MCF 10A (cell line): ENCODE measurements around the gene KRTAP17-1. TPM values are rescaled to one million over a fixed set of nuclear protein-coding genes. Genes with fewer than 3 reads are reported as not detected.

ENCODE experiments used
- BruUV-seq: library from RNA; stranded (reverse); fragments of 400-500 nt; replicated peaks from 2 replicates; lab custom pipeline; 2021; lab: Mats Ljungman, UMichigan
- CTCF ChIA-PET: fragments of 300-600 bp; sonication (Branson Sonifier 250); formaldehyde crosslinking; extraction: SDS; loops from one replicate; lab custom pipeline; 2021; ENCODE audit warnings: antibody characterized with exemption, inconsistent platforms; lab: Yijun Ruan, JAX
- POLR2A ChIA-PET: fragments of 300-600, 350-650 bp; sonication (Branson Sonifier 250); formaldehyde crosslinking; extraction: SDS; loops from one replicate; lab custom pipeline; 2020; ENCODE audit warnings: antibody characterized with exemption, inconsistent platforms; lab: Yijun Ruan, JAX
- DNase-seq: peaks from one replicate; pipeline ENCODE4 v3.0.0-alpha.2; 2018; ENCODE audit not compliant: unreplicated experiment
- H3K27ac Mint-ChIP-seq: one replicate; pipeline ENCODE4 v1.8.0; 2022; ENCODE audit warnings: mild to moderate bottlenecking, low read depth, mixed read lengths; ENCODE audit not compliant: unreplicated experiment
- H3K27me3 Mint-ChIP-seq: one replicate; pipeline ENCODE4 v1.8.0; 2022; ENCODE audit warnings: mixed read lengths; ENCODE audit not compliant: insufficient read depth, unreplicated experiment
- H3K36me3 Mint-ChIP-seq: one replicate; pipeline ENCODE4 v1.8.0; 2022; ENCODE audit warnings: mild to moderate bottlenecking, moderate library complexity, mixed read lengths; ENCODE audit not compliant: insufficient read depth, unreplicated experiment
- H3K4me1 Mint-ChIP-seq: one replicate; pipeline ENCODE4 v1.8.0; 2022; ENCODE audit warnings: mixed read lengths; ENCODE audit not compliant: insufficient read depth, unreplicated experiment
- H3K4me3 Mint-ChIP-seq: one replicate; pipeline ENCODE4 v1.8.0; 2022; ENCODE audit warnings: mild to moderate bottlenecking, moderate library complexity, mixed read lengths; ENCODE audit not compliant: unreplicated experiment
- H3K9me3 Mint-ChIP-seq: one replicate; pipeline ENCODE4 v1.8.0; 2022; ENCODE audit warnings: mixed read lengths; ENCODE audit not compliant: unreplicated experiment
- CTCF ChIP-seq: fragments of 200-600 bp; IDR thresholded peaks from one replicate; pipeline ENCODE4 v1.8.0; 2022; ENCODE audit warnings: antibody characterized with exemption, mild to moderate bottlenecking; ENCODE audit not compliant: unreplicated experiment
- intact Hi-C: fragments of 100-400 bp; cut with micrococcal nuclease; formaldehyde crosslinking; loops from 2 replicates; pipeline ENCODE4 v1.14.1; 2022
- total RNA-seq: library from RNA; stranded (reverse); gene quantifications from 2 replicates; pipeline ENCODE4 v1.2.3, GENCODE V29; 2022

The KRTAP17-1 gene
- total RNA-seq, 1 experiment from 2014 or later, result not detected

- Mint-ChIP-seq H3K4me1 (no peaks in the 10 kb centered on the region), H3K27ac (no peak overlapping the region), H3K9me3 (no peaks in the 10 kb centered on the region), H3K27me3 (peaks cover 24% of the 10 kb centered on the region), H3K4me3 (no peak overlapping the region), H3K36me3 (no peaks in the 10 kb centered on the region)
- DNase-seq, result no peak
- intact Hi-C loops, result no loop called here
- CTCF ChIA-PET, result no interaction called here
- POLR2A ChIA-PET, result no interaction called here
- BruUV-seq, result no TSS peak
- no peak for TF ChIP-seq CTCF
Observed at GRCh38 chr17:41267711-41268110, 47.8 kb downstream of the KRTAP17-1 start.

- no peak within 1 kb of the TSS for H3K27ac Mint-ChIP-seq
- no TSS peak for BruUV-seq
- intact Hi-C loops, result no loop called here
- POLR2A ChIA-PET, result no interaction called here
- no peak for TF ChIP-seq CTCF
- H3K4me1 Mint-ChIP-seq, result no peaks in the 10 kb centered on the region
- H3K27me3 Mint-ChIP-seq, result peaks cover 51% of the 10 kb centered on the region
- DNase-seq, result no peak
- no peaks in the 10 kb centered on the region for H3K36me3 Mint-ChIP-seq
- no peak within 1 kb of the TSS for H3K4me3 Mint-ChIP-seq
- CTCF ChIA-PET, result no interaction called here
- H3K9me3 Mint-ChIP-seq, result no peaks in the 10 kb centered on the region
Observed at GRCh38 chr17:41265078-41265477, 50.4 kb downstream of the KRTAP17-1 start, which contains the start of gene KRTAP9-6. Gene KRTAP9-6, plus strand, starts transcription at chr17:41265378. Its CDS starts 0 bp downstream, at chr17:41265378.

Other genes starting within 250 kb of the KRTAP17-1 start
- not detected in 2 replicates for gene KRTAP2-4, start 249.8 kb downstream of the KRTAP17-1 start, total RNA-seq
- gene KRTAP4-7, start 231.6 kb downstream of the KRTAP17-1 start, total RNA-seq, result not detected in 2 replicates
- gene KRTAP4-8, start 217.6 kb downstream of the KRTAP17-1 start, total RNA-seq, result not detected in 2 replicates
- not detected in 2 replicates for gene KRTAP4-16, start 213.5 kb downstream of the KRTAP17-1 start, total RNA-seq
- not detected in 2 replicates for gene KRTAP4-9, start 210.3 kb downstream of the KRTAP17-1 start, total RNA-seq
- gene KRTAP4-11, start 197.3 kb downstream of the KRTAP17-1 start, total RNA-seq, result not detected in 2 replicates
- not detected in 2 replicates for gene KRTAP4-12, start 191.5 kb downstream of the KRTAP17-1 start, total RNA-seq
- not detected in 2 replicates for gene KRTAP4-6, start 175.2 kb downstream of the KRTAP17-1 start, total RNA-seq
- gene KRTAP4-5, start 165.9 kb downstream of the KRTAP17-1 start, total RNA-seq, result not detected in 2 replicates
- gene KRTAP4-4, start 155.0 kb downstream of the KRTAP17-1 start, total RNA-seq, result not detected in 2 replicates
- not detected in 2 replicates for gene KRTAP4-3, start 147.5 kb downstream of the KRTAP17-1 start, total RNA-seq
- gene KRTAP4-2, start 137.5 kb downstream of the KRTAP17-1 start, total RNA-seq, result not detected in 2 replicates
- not detected in 2 replicates for gene KRTAP4-1, start 130.8 kb downstream of the KRTAP17-1 start, total RNA-seq
- not detected in 2 replicates for gene KRTAP9-1, start 125.8 kb downstream of the KRTAP17-1 start, total RNA-seq
- not detected in 2 replicates for gene KRTAP9-2, start 89.1 kb downstream of the KRTAP17-1 start, total RNA-seq
- not detected in 2 replicates for gene KRTAP9-3, start 83.3 kb downstream of the KRTAP17-1 start, total RNA-seq
- not detected in 2 replicates for gene KRTAP9-8, start 77.7 kb downstream of the KRTAP17-1 start, total RNA-seq
- gene KRTAP9-4, start 66.0 kb downstream of the KRTAP17-1 start, total RNA-seq, result not detected in 2 replicates
- not detected in 2 replicates for gene KRTAP9-9, start 60.3 kb downstream of the KRTAP17-1 start, total RNA-seq
- not detected in 2 replicates for gene KRTAP9-6, start 50.3 kb downstream of the KRTAP17-1 start, total RNA-seq
- gene KRTAP9-7, start 40.0 kb downstream of the KRTAP17-1 start, total RNA-seq, result not detected in 2 replicates
- not detected in 2 replicates for gene KRTAP29-1, start 12.9 kb downstream of the KRTAP17-1 start, total RNA-seq
- not detected in 2 replicates for gene KRTAP16-1, start 6.4 kb downstream of the KRTAP17-1 start, total RNA-seq
- not detected in 2 replicates for gene KRT33A, start 35.1 kb upstream of the KRTAP17-1 start, total RNA-seq
- gene KRT33B, start 54.1 kb upstream of the KRTAP17-1 start, total RNA-seq, result not detected in 2 replicates
- 0.40 and 0.42 TPM in 2 replicates for gene KRT34, start 66.6 kb upstream of the KRTAP17-1 start, total RNA-seq
- not detected in 2 replicates for gene KRT31, start 81.9 kb upstream of the KRTAP17-1 start, total RNA-seq
- gene KRT37, start 108.9 kb upstream of the KRTAP17-1 start, total RNA-seq, result not detected in 2 replicates
- gene KRT38, start 125.3 kb upstream of the KRTAP17-1 start, total RNA-seq, result not detected in 2 replicates
- not detected in 2 replicates for gene KRT32, start 151.7 kb upstream of the KRTAP17-1 start, total RNA-seq
- gene KRT35, start 165.4 kb upstream of the KRTAP17-1 start, total RNA-seq, result not detected in 2 replicates
- gene KRT36, start 174.2 kb upstream of the KRTAP17-1 start, total RNA-seq, result not detected in 2 replicates
- gene KRT13, start 189.9 kb upstream of the KRTAP17-1 start, total RNA-seq, result not detected in 2 replicates
- gene KRT15, start 203.2 kb upstream of the KRTAP17-1 start, total RNA-seq, result 28.8 and 83.4 TPM in 2 replicates
- gene KRT19, start 212.6 kb upstream of the KRTAP17-1 start, total RNA-seq, result 0.68 TPM in 1 of 2 replicates, not detected in the other